GM21576 (cell line): ENCODE measurements around the gene PDE6B.
"Not testable (repeated sequence)": the region's sequence is repeated elsewhere in the genome, so short reads cannot be mapped to it uniquely, and the experiment has no call there.

Experiments used
- ATAC-seq: cut with Tn5 transposase; IDR thresholded peaks from one replicate; pipeline ENCODE4 v1.9.1; 2021; ENCODE audit warnings: mild to moderate bottlenecking, moderate library complexity; ENCODE audit not compliant: unreplicated experiment

Gene PDE6B

DNA sequence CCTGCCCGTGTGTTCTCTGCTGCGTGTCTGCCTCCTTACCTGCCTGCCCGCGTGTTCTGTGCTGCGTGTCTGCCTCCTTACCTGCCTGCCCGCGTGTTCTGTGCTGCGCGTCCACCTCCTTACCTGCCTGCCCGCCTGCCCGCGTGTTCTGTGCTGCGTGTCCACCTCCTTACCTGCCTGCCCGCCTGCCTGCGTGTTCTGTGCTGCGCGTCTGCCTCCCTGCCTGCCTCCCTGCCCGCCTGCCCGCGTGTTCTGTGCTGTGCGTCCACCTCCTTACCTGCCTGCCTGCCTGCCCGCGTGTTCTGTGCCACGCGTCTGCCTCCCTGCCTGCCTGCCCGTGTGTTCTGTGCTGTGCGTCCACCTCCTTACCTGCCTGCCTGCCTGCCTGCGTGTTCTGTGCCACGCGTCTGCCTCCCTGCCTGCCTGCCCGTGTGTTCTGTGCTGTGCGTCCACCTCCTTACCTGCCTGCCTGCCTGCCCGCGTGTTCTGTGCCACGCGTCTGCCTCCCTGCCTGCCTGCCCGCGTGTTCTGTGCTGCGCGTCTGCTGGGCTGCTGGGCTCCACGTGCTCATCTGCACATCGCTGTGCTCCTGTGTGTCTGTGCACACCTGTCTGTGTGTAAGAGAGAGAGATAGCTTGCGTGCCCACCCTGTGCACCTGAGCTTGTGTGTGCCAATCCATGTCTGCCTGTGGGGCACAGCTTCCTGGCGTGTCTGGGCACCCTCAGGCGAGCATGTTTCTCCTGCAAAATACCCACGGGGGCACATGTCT lies 9.9 kb downstream of the PDE6B start:
- not testable (repeated sequence) for ATAC-seq

DNA sequence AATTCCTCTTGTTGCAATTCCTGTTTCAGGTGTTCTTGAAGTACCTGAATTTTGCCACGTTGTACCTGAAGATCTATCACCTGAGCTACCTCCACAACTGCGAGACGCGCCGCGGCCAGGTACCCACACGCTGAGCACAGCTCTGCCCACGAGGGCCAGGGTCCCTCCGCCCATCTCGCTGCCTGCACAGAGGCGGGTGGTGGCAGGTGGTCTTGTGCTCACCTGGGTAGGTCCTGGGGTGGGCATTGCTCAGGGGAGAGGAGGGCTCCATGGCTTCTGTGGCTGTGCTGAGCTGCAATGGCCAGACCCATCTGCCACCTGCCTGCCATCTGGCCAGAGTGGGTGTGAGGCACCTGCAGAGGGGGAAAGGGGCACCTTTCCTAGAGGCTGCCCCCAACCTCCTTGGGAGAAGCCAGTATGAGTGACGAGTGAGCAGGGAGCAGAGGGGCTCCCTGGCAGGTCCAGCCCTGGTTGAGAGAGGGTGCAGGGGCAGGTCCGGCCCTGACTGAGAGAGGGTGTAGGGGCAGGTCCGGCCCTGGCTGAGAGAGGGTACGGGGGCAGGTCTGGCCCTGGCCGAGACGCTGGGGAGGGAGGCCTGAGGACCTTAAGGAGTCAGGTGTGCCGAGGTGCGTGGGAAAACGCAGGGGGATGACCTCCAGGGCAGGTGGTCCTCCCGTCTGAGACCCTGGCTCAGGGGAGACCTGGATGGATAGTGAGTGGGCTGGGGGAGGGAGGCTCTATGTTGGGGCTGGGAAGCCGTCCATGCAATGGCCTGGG lies 10.7 kb downstream of the PDE6B start:
- ATAC-seq, result no peak

DNA sequence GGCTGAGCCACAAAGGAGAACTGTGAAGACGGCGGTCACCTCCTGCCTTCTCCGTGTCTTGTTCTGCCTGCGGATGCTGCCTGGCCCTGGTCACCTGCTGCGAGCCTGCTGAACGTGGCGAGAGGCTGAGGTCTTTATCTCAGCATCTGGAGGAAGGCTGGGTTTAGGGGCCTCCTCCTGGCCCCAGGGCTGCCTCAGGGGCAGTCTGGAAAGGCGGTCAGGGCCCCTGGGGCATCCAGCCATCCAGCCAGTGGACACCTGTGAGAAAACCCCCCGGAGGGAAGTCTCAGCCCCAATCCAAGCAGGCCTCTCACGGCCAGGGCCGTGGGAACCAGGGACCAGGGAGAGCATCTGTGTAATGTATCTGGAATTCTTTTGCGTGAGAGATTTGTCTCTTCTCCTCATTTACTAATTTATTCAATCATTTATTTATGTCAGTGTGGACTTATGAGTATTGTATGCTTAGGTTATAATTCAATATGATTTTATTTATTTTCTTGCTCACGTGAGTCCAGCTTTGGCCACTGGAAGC lies 11.3 kb downstream of the PDE6B start:
- no peak for ATAC-seq

DNA sequence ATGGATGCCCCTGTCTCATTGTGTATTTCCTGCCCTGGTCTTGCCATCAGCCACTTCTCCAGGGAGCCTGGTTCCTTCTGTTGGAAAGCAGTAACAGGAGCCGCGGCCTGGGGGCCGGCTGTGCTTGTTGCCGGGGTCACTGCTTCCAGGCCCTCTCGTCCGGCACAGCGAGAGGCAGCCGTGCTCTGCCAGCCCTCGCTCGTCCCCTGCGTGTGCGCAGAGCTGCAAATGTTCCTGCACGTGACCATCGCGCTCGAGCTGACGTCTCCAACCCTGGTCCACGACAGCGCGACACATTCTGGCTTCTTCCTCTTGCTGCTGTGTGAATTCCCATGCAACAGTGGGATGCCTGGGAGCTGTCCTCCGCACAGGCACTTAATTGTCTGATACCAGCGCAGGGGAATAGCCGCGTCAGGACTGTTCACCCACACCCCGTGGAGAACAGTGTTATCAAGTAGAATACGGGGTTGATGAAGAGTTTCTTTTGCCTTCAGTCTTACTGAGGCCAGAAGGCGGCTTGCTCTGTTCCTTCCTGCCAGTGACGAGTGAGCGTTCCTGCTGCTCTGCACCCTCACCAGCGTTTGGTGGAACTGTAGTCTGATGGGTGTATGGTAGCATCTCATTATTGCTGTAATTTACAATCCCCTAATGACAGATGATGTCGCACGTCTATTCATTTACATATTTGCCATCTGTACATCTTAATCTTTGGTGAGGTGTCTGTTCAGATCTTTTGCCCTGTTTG lies 12.3 kb downstream of the PDE6B start:
- no peak for ATAC-seq

- ATAC-seq, result not testable (repeated sequence)
Observed at GRCh38 chr4:642366-642765, 17.0 kb downstream of the PDE6B start.

DNA sequence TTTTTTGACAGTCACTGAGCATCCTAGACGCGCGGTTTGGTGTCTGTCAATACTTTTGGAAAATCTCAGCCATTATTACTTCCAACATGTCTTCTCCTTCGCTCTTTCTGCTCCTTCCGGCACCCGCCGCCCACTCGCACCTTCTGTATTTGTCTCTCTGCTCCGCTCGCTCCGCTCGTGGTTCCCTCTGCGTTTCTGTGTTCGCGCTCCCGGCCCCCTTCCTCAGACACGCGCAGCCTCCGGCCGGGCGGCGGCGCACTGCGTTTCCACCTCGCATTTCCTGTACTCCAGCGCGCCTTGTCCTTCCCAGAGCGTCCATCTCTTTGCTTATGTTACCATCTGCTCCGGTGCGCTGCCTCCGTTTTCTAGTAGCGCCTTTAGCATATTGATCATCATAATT lies 21.1 kb downstream of the PDE6B start:
- ATAC-seq, result no peak

- ATAC-seq, result no peak
Observed at GRCh38 chr4:647481-647880, 22.1 kb downstream of the PDE6B start.

DNA sequence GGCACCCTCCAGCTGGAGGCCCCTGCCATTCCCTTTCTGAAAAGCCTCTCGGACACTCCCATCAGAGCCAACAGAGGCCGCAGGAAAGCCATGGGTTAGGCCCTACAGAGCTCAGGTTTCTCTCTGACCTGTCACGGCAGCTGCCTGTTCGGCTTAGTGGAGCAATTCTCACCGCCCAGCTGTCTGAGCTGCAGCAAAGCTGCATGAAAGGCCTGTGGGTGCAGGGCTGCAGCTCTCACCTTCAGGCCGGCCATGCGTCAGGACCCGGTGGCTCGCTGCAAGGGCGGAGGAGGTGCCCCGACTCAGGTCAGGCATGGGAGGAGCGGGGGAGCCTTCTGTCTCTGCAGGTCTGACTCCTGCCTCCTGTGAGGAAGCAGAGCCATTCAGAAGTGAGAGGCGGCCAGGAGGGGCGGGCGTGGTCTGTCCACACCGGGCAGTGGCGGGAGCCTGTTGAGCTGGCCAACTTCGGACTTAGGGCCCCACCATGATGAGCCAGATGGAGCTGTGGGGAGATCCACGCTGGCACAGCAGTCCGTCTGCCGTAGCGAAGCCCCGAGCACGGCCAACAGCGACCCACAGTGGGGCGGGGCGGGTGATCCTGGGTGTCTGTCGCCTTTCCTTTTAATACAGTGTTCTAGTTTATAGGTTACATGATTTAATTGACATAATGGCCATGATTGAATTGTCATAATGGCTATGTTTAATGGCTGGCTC lies 23.4 kb downstream of the PDE6B start:
- ATAC-seq, result no peak

- ATAC-seq, result no peak
Observed at GRCh38 chr4:649293-649625, 23.9 kb downstream of the PDE6B start.

DNA sequence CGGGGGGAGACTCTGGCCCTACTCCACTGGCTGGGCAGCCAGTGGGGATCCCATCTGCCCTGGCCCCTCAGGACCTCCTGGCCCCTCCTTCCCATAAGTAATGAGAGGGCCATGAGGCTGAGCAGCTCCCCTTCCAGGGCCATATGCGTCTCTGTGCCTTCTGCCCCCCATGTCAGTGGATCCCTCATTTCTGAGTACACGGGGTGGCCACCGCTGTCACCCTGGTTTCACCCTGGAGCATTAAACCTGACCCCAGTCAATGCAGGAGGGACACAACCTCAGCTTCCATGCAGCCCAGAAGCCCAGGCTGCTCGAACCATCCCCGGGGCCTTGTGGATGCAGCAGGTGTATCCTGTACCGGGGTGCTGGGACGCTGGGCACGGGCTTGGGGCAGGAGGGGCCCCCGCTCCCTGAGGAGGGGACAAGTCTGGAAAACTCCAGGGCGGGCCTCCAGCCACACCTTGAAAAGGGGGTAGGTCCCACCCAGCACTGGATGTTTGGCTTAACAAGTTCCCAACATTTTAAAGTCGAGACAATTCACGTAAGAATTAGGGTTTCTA lies 24.5 kb downstream of the PDE6B start:
- no peak for ATAC-seq

GRCh38 chr4:650461-650860 lies 25.1 kb downstream of the PDE6B start:
- ATAC-seq, result no peak

- no peak for ATAC-seq
Observed at GRCh38 chr4:650951-651883, 25.8 kb downstream of the PDE6B start.

GRCh38 chr4:651884-652642 lies 26.7 kb downstream of the PDE6B start:
- ATAC-seq, result no peak

DNA sequence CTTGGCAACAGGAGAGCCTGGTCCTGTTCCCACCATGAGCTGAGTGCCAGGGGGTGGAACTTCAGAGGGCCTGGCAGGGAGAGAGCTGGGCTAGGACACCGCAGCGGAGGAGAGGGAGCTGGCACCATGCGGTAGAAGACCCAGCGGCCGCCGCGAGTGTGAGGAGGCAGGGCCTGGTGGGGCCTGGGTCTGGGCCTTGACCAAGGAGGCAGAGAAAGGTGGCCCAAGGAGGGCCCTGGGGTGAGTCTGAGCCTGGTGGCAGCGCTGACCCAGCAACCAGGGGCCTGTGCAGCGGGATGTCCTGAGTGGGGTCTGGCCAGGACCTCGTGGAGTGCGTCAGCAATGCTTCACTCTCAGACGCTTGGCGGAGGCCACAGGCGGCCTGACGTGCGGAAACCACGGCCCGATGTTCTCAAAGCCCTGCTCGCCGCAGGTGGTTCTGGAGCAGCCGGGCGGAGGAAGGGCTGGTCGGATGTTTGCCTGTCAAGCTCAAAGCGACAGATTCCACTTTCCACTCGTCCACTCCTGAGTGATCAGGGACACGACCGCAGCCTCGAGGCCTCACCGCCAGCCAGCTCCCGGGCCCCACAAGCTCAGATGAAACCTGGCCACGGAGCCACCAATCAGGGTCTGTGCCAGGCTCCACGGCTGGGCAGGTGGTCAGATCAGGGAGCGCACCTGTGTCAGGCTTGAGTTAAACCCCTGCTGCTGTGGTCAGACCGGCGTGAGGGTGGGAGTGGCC lies 27.9 kb downstream of the PDE6B start:
- ATAC-seq, result no peak

GRCh38 chr4:653831-654502 lies 28.6 kb downstream of the PDE6B start:
- ATAC-seq, result no peak

- no peak for ATAC-seq
Observed at GRCh38 chr4:654503-654845, 29.1 kb downstream of the PDE6B start.

DNA sequence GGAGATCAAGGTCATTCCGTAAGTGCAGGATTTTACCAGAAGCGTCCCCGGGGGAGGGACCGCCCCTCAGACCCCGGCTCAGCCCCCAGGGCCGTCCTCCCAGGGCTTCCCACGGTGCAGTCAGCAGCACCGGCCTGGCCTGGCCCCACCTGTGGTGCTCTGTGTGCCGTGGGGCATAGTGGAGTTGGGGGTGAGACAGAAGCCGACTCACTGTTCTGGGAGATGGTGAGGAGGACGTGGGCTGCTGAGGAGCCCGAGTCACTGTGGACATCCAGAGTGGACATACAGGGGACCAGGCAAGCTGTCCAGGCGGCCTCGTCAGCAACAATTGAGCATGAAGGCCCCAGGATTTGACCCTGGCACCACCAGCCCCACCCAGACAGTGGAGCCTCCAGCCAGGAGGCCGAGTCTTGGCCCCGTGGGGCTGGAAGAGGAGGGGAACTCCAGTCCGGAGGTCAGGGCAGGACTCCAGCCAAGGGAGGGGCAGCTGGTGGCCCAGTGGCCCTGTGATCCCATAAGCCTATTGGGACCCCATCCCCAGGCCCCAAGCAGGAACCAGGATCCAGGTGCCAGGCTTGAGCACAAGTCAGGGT lies 29.6 kb downstream of the PDE6B start:
- ATAC-seq, result no peak
